Stimulated activated CD8-positive, alpha-beta memory T cell treated with anti-CD3 and anti-CD28 coated beads, Interleukin-7, amount 100 ng/mL, for 1 hour (primary cell): ENCODE measurements around the gene TMEM37.

Experiments
- DNase-seq, 2 donors: peaks; one replicate each; pipeline ENCODE4 v3.0.0-alpha.2; 2020; ENCODE audit warnings: low read depth in 2 of 2

TMEM37 gene

DNA sequence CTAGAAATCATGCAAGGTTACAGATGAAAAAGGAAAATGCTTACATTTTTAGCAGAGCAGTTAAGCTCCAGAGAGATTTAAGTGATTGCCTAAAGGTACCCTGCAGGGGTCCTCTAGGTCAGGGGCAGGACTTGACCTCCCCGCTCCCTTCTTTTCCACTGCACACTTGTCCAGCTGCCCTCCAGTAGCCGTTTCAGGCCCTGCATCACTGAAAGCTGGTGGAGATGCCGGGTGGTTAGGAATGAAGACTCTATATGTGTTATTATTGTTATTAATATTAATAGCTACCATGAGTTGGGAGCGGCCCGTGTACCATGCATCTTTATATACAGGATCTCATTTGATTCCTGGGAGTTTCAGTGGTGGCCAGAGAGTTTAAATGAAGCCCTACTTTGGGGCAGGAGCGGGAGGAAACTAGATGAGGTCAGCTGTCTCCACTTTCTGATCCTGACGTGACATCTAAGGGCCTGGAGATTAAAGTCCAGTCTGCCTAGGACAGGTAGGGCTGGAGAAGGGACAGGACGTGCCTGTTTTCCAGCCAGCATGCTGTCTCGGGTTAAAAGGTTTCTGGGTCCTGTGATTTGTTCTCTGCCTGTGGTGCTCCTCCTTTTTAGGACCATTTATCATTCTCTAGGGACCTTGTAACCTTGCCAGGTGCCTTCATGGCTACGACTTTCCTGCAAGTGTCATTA, 2.1 kb downstream of the TMEM37 start:
- no peak for DNase-seq

DNA sequence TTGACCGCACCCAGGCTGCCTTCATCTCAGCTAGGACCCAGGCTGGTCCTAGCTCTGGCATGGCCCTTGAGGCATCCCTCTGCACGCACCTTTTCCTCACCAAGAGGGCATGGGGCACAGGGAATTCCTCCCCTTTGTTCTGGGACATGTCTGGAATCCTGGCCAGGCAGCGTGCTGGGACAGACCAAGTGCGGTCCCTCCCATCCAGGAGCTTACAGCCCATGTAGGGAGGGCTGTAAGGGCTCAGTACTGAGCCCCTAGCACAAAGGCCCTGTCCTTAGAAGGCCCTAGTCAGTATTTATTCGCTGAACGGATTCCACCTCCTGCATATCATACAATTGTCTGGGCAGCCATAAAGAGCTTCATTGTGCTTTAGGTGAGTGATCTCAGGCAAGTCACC, 3.0 kb downstream of the TMEM37 start:
- DNase-seq, result no peak

DNA sequence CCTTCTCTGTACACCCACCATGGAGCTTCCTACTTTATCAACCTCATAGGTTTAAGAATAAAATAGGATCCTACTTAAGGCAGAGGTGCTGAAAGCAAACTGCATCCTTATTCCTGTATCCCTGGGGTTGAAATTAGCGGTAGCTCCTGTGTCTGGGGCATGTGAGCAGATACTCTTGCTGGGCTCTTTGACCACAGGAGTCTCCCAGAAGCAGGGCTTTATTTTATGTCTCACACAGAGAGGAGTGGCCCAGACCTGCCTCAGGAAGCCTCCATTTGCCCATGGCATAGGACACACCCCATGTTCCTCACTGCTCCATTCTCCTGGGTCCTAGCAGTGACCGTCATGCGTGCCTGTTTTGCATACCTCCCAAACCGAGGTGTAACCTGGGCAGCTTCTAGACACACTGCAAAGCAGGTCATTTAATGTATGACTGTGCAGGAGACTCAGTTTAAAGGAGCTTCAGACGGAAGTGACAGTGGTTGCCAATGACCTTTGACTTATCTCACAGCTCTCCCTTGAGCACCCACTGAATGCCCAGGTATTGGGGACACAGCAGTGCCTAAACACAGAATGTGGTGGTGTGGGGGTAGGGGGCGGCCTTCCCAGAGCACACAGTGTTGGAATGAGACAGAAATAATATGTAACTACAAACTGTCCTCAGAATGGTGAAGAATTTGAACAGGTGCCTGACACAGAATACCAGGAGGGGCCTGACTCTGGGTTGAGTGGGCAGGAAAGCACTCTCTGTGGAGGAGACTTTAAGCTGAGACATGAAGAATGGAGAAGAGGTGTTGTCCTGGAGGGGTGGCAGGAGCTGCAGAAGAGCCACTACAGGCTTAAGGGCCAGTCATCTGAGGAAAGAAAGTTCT, 3.7 kb downstream of the TMEM37 start:
- no peak for DNase-seq

DNA sequence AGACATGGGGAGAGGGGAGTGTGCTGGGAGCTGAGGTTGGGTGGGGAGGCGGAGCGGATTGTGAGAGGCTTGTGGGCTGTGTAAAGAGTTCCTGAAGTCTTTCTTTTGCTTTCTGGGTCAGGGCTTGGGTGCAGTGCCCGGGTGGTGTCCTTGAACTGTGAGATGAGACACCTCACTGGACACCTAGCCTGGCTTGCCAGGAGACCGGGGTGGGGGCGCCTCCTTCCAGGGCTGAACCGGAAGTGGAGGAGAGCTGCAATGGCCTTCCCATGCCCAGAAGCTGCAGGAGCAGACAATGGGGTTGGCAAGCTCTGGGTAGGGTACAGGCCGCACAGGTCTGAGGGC, 4.3 kb downstream of the TMEM37 start:
- DNase-seq, result no peak

DNA sequence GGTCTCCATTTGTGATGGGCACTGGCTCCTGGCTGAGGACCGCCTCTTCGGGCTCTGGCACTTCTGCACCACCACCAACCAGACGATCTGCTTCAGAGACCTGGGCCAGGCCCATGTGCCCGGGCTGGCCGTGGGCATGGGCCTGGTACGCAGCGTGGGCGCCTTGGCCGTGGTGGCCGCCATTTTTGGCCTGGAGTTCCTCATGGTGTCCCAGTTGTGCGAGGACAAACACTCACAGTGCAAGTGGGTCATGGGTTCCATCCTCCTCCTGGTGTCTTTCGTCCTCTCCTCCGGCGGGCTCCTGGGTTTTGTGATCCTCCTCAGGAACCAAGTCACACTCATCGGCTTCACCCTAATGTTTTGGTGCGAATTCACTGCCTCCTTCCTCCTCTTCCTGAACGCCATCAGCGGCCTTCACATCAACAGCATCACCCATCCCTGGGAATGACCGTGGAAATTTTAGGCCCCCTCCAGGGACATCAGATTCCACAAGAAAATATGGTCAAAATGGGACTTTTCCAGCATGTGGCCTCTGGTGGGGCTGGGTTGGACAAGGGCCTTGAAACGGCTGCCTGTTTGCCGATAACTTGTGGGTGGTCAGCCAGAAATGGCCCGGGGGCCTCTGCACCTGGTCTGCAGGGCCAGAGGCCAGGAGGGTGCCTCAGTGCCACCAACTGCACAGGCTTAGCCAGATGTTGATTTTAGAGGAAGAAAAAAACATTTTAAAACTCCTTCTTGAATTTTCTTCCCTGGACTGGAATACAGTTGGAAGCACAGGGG, 5.5 kb downstream of the TMEM37 start:
- DNase-seq, result no peak

DNA sequence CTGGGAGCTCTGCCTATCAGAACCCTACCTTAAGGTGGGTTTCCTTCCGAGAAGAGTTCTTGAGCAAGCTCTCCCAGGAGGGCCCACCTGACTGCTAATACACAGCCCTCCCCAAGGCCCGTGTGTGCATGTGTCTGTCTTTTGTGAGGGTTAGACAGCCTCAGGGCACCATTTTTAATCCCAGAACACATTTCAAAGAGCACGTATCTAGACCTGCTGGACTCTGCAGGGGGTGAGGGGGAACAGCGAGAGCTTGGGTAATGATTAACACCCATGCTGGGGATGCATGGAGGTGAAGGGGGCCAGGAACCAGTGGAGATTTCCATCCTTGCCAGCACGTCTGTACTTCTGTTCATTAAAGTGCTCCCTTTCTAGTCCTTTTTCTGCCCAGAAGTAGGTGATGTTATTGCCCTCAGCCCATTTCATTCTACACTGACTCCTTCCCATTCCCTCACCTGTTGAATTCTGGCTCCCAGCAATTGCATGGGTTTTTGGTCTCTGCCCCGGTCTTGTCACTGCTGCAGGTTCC, 6.5 kb downstream of the TMEM37 start:
- no peak for DNase-seq

DNA sequence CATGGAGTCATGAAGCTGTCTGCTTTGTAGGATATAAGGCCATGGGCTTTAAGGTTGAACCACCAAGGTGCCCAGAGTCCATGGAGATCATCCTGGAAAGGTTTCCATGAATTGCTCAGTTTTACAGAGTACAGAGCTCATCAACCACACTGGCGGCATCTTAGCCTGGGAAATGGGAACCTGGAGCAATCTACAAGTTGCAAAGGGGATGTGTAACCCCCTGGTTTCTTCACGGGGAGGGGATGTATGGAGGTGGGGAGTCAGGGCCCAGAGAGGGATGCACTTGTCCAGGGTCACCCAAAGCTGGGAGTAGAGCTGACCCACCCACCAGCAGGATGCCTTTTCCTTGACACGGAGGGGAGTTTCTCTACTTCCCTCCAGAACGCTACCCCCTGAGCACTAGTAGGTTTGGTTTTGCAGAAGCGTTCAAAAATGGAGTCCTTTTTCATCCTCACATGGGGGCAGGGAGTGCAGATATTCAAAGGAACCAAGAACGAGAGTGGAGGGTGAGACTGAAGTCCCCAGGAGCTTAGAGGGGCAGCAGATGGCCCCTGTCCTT, 7.2 kb downstream of the TMEM37 start:
- no peak for DNase-seq

DNA sequence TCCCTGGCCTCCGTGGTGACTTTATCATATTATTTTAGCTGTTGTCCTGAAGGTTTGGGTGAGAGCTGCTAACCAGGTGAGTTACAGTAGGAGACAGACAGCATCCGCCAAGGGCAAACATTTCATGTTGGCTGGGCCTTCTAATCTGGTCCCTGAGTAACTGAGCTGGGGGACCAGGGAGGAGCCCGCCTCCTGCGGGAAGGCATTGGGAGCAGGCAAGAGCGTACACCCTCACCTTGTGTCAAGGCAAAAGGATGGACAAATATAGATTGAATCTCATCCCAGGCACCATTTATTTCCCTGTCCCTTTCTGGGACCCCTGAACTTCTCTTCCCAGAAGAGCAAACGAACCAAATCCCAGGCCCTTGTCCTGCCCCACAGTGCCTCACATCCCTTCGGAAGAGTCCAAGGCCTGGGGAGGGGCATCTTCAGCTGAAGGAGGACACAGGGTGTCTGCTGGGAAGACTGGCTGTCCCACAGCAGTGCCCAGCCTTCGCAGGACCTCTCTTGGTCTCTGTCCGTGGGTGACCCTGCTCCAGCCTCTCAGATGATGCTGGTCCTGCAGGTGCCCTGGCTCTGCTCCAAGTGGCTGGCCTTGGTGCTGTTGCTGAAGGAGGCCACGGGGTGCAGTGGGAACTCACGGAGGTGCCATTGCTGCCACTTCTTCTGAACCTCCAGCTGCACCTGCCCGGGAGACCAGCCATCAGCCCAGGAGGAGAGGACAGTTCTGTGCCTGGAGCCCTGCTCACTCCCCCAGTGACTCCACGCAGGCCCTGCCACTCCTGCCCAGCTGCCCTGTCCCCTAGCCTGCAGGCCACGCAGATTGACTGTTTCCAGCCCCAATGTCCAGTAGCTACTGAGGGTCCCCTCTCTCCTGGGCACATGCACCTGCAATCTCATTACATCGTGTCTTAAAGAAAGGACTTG, 8.2 kb downstream of the TMEM37 start:
- no peak for DNase-seq

DNA sequence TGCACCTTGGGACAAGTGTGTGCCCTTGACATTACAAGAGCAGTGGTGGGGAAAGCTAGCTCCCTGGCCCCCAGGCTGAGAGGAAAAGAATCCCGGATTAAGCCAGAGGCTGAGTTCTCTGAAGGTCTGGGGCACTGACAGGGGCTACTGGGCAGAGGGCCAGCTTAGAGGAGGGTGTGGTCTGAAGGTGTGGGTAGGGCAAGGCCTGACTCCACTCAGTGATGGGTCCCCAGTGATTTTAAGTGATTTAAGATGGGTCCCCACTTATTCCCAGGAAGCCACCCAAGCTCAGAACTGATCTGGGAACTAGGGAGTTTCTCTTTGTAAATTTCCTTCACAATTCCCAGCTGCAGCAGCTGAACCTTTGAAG, 8.8 kb downstream of the TMEM37 start:
- DNase-seq, result no peak

DNA sequence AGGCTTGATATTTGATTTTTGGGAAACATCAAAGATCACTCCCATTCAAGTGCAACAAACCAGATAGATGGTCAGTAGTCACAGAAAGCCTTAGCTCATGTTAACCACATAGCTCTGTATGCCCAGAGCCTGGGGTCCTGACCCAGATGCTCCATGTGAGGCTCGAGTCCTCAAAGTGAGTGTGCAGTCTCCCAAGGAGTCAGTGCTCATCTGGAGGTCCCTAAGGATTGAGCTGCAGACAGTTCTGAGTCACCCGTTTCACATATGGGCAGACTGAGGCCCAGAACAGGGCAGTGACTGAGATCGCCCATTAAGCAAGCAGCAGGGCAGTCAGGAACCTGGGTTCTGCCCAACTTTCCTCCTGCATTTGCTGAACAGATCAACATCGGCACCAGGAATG, 9.2 kb downstream of the TMEM37 start:
- no peak for DNase-seq

DNA sequence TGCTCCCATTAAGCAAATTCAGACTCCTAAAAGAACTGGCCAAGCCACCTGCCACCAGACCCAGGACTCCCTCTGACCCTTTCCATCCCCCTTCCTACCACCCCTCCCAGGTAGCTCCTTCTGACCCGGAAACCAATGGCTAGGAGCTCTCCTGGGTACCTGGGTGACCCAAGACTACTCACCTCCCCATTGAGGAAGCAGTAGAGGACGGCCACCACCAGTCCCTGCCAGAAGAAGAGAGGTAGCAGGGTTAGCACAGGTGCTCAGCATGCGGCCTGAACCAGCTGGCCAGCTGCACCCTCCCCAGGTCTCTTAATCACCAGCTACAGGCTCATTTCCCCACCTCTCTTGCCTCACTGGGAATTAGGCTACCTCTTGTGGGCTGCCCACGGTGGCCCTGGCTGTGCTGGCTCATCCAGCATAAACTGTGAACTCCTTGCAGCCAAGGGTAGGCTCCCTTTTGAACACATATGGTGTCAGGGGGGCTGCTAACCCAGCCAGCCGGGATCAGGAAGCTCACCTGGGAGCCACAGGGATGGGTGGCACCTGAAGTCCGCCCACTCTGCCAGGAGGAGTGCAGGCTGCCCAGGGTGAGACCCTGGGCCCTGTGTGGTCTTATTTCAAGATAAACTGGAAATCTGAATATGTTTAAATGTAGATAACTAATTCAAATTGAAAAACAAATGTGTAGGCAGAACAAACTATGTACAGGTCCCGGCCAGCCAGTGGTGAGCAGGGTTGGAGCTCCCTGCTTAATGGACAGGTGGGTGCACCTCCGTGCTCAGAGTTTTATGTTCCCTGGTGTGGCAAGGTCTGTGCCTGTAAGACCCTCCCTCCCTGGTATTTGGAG, 9.9 kb downstream of the TMEM37 start:
- no peak for DNase-seq

DNA sequence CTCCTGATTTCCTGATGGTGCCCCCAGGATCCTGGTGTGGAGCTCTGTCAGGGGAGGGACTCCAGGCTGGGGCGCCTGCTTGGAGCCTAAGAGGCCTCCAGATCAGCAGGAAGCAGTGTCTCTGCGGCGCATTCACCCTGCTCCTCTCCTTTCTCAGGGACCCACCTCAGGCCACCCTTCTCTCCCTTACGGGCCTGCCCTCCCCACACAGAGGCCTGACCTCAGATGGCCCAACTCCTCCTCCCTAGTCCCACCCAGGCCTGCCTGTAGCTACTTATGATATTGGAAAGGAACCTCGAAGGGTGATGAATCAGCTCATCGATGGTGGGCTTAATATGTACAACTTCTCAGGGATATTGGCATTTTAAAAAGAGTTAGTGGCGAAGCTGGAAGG, 10.6 kb downstream of the TMEM37 start:
- DNase-seq, result no peak

DNA sequence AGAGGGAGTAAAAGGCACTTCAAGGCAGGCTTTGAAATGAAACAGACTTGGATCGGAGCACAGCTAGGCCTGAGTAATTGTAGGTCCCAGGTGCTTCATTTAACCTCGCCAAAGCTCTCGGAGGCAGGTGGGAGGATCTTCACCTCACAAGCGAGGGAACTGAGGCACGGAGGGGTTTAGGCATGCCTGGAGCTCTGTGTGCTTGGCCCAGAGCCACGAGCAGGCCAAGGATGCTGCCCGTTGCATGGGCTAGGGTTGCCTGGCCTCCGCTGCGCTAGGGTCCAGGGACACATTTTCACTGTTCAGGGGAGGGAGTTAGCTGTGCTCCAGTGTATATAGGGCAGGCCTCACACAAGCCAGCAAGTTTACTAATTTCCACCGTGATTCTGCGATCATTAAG, 11.2 kb downstream of the TMEM37 start:
- DNase-seq, result no peak

DNA sequence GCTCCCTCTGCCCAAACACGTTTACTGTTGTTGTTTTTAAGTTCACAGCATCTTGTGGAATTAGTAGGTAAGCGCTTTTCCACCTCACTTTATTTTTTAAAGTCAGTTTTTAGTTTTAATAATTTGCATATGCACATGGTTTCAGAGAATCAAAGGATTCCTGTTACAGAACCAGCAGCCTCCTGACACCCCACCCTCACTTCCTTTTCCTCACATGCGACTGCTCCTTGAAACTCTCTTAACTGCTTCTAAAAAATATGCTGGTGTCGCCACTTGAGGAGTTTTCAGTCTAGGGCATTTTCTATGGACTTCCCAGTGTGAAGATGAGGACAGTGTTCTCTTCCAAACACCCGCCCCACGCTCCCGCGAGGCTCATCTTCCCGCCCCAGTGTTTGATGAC, 14.4 kb downstream of the TMEM37 start:
- no peak for DNase-seq

DNA sequence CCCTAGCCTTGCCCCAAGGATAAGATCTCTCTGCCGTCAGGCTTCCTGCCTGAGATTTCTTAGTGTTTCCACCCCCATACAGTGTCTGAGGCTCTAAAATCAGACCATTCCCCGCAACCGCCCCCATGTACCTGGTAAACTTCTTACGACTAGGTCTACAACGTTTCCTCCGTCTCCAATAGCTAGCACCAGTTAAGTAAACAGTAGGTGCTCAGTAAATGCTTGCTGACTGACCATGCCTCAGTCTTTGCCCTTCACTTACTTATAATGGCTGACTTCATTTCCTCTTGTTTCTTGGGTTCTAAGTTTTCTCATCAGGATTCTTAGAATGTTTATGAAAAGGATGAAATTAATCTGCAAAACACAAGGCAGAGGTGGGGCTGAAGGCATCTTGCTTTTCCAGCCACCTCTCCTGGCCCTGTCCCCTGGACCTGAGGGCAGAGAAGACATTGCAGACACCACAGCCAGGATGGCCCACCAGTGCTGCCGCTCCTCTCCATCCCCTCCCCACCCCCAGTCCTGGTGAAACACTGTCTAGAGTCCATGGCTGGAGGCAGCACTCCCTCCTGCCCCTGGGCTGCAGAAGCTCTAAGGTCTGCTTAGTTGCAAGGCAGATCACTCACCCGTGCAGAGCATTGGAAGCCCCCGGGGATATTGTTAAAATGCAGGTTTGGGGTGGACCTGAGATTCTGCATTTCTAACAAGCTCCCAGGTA, 16.9 kb downstream of the TMEM37 start:
- DNase-seq, result no peak

DNA sequence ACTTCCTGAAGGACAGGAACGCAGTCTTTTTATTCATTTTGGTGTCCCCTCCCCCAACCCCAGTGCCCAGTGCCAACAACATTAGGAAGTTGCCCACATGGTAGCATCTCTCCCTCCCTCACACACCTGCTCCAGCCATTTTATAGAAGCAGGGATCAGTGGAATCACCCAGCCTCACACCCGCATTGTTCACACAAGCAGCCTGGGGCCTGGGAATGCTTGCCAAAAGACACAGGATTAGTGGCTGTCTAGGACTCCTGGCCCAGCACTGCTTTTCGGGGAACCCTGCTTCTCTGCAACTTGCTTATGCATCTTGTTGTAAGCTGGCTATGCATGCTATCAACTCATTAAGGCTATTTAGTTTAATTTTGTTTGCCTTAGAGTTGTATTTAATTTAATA, 17.9 kb downstream of the TMEM37 start:
- DNase-seq, result no peak

DNA sequence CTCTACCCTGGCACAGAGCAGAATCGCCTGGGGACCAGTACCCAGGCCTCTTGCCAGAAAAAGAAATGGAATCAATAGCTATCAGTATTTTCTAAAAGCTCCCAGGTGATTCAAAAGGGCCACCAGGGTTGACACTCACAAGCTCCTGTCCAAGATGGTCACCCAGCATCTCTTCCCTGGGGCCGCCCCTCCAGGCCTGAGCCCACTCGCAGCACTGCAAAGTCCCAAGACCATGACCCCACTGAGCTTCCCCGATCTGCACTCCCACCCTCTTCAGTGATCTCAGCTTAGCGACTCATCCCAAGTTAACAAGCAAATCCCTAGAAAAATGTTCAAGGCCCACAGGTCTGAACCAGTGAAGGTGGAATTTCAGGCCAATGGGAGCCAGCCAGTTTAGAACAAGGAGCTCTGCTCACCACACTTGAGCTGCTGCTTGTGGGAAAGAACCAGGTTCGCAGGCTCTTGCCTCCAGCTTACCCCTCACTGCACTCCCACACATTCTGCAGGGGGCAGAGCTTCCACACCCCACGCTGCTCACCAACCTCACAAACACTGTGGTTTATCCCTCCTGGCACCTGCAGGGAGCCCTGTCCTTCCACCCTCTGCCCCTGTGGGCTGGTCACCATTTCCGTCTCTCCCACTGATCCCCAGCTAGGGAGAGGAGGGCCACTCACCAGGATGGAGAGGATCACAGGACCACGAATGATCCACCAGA, 19.8 kb downstream of the TMEM37 start:
- DNase-seq, result no peak

DNA sequence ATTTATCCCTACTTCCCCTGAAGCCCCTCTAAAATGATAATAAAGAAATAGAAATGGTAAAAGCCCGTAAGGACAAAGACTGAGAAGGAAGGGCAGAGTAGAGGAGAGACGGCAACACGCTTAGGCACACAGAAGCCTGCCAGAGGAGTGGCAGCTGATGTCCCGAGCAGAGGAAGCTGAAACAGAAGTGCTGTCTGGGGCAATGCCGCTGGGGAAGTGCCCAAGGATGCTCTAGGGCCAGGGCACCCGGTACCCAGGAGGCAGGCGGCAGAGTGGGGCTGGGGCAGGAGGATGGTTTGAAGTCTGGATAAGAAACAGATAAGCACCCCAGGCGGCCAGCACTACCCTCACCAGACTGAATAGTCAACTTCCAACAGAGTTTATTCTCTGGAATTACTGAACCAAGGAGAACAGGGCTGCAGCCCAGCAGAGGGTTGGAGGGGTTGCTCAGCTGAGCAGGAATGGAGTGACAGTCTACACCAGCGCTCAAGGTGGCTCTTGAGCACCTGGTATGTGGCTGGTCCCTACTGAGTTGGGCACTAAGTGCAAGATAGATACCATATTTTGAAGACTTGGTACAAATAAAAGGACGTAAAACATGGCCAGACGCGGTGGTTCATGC, 22.4 kb downstream of the TMEM37 start:
- no peak for DNase-seq
